Measurements from ENCODE around the gene MAT2B. TPM values are rescaled to one million over a fixed set of nuclear protein-coding genes. Genes with fewer than 3 reads are reported as not detected.

The MAT2B gene
- total and polyA plus RNA-seq, 9 of the 15 experiments (the other 6 are each of a cell fraction or from before 2014, with no cell fraction given) = 32.0 to 57.7 (median 43.6) TPM

DNA sequence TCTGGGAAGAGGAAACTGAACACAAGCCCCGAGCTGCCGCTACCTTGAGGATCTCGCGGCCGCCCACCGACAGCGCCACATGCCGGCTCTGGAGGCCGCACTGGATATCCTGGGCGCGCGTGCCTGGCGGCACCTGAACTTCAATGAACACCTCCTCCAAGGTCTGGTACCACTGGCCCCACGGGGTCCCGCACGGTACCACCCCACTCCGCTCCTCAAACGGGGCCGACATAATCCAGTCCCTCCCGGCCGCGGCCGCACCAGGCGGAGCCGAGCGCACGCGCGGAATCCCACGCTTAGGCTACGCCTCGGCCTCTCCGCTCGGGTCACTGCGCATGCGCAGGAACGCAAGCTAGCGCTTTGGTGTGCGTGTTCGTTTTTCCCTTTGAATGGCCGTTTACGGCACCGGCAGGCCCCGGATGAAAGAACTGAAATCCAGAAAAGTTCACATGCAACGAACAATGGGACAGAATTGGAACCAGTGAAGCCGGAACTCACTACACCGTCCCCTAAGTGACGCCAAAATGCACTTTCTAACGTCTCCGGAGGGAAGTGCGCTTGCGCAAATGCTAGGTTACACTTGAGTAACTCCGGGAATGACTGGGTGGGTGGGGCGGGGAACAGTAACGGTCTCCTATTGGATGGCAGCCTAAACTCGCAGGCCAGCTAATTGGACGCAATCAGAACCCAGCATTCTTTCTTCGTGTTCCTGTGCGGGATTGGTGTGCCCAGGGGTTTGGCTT lies 45.4 kb upstream of the MAT2B start, which contains the start of gene NUDCD2 (continued):
- 0 out of 2 replicates have a peak, but pooled peaks have one; percentile 18 for TF ChIP-seq TRIM28 (IDR thresholded peaks at IDR 0.05)
- TF ChIP-seq NBN (IDR thresholded peaks at IDR 0.05; ENCODE audit: low read depth) = no peak
- no peak for TF ChIP-seq NCOA2 (IDR thresholded peaks at IDR 0.05; ENCODE audit: partially characterized antibody in 2 of 2)
- TF ChIP-seq TBP (optimal IDR thresholded peaks at IDR 0.05; ENCODE audit: low read depth, low read length) = peak; percentile 71
- TF ChIP-seq, protein P1, sequence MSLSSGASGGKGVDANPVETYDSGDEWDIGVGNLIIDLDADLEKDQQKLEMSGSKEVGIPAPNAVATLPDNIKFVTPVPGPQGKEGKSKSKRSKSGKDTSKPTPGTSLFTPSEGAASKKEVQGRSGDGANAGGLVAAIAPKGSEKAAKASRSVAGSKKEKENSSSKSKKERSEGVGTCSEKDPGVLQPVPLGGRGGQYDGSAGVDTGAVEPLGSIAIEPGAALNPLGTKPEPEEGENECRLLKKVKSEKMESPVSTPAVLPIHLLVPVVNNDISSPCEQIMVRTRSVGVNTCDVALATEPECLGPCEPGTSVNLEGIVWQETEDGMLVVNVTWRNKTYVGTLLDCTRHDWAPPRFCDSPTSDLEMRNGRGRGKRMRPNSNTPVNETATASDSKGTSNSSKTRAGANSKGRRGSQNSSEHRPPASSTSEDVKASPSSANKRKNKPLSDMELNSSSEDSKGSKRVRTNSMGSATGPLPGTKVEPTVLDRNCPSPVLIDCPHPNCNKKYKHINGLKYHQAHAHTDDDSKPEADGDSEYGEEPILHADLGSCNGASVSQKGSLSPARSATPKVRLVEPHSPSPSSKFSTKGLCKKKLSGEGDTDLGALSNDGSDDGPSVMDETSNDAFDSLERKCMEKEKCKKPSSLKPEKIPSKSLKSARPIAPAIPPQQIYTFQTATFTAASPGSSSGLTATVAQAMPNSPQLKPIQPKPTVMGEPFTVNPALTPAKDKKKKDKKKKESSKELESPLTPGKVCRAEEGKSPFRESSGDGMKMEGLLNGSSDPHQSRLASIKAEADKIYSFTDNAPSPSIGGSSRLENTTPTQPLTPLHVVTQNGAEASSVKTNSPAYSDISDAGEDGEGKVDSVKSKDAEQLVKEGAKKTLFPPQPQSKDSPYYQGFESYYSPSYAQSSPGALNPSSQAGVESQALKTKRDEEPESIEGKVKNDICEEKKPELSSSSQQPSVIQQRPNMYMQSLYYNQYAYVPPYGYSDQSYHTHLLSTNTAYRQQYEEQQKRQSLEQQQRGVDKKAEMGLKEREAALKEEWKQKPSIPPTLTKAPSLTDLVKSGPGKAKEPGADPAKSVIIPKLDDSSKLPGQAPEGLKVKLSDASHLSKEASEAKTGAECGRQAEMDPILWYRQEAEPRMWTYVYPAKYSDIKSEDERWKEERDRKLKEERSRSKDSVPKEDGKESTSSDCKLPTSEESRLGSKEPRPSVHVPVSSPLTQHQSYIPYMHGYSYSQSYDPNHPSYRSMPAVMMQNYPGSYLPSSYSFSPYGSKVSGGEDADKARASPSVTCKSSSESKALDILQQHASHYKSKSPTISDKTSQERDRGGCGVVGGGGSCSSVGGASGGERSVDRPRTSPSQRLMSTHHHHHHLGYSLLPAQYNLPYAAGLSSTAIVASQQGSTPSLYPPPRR (CRISPR knock-in tag; IDR thresholded peaks at IDR 0.05; ENCODE audit: borderline replicate concordance) = no peak
- peak; percentile 71; the same call in 1 of the 2 replicates for TF ChIP-seq ZBTB17 (CRISPR knock-in tag; IDR thresholded peaks at IDR 0.05)
- 0 out of 2 replicates have a peak, but pooled peaks have one; percentile 39 for TF ChIP-seq ZNF583 (CRISPR knock-in tag; IDR thresholded peaks at IDR 0.05)
- peak; percentile 90 for TF ChIP-seq FOXP1 (CRISPR knock-in tag; IDR thresholded peaks at IDR 0.05)
- TF ChIP-seq, protein P2, sequence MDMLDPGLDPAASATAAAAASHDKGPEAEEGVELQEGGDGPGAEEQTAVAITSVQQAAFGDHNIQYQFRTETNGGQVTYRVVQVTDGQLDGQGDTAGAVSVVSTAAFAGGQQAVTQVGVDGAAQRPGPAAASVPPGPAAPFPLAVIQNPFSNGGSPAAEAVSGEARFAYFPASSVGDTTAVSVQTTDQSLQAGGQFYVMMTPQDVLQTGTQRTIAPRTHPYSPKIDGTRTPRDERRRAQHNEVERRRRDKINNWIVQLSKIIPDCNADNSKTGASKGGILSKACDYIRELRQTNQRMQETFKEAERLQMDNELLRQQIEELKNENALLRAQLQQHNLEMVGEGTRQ (CRISPR knock-in tag; IDR thresholded peaks at IDR 0.05) = 0 out of 2 replicates have a peak, but pooled peaks have one; percentile 12
- TF ChIP-seq FOXK1 (CRISPR knock-in tag; IDR thresholded peaks at IDR 0.05; ENCODE audit: borderline replicate concordance) = 0 out of 2 replicates have a peak, but pooled peaks have one; percentile 29
- TF ChIP-seq, protein P3, sequence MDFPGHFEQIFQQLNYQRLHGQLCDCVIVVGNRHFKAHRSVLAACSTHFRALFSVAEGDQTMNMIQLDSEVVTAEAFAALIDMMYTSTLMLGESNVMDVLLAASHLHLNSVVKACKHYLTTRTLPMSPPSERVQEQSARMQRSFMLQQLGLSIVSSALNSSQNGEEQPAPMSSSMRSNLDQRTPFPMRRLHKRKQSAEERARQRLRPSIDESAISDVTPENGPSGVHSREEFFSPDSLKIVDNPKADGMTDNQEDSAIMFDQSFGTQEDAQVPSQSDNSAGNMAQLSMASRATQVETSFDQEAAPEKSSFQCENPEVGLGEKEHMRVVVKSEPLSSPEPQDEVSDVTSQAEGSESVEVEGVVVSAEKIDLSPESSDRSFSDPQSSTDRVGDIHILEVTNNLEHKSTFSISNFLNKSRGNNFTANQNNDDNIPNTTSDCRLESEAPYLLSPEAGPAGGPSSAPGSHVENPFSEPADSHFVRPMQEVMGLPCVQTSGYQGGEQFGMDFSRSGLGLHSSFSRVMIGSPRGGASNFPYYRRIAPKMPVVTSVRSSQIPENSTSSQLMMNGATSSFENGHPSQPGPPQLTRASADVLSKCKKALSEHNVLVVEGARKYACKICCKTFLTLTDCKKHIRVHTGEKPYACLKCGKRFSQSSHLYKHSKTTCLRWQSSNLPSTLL (IDR thresholded peaks at IDR 0.05) = no peak
- peak; percentile 87 for TF ChIP-seq ZC3H4 (CRISPR knock-in tag; IDR thresholded peaks at IDR 0.05; ENCODE audit: borderline replicate concordance)
- TF ChIP-seq ZEB2 (IDR thresholded peaks at IDR 0.05) = no peak
- TF ChIP-seq FOS (IDR thresholded peaks at IDR 0.05; ENCODE audit: extremely low read depth, insufficient read length) = peak; percentile 84
- TF ChIP-seq, protein P4, sequence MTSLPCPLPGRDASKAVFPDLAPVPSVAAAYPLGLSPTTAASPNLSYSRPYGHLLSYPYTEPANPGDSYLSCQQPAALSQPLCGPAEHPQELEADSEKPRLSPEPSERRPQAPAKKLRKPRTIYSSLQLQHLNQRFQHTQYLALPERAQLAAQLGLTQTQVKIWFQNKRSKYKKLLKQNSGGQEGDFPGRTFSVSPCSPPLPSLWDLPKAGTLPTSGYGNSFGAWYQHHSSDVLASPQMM (CRISPR knock-in tag; IDR thresholded peaks at IDR 0.05) = no peak
- TF ChIP-seq TAF9B (IDR thresholded peaks at IDR 0.05; ENCODE audit: partially characterized antibody) = peak; percentile 77
- TF ChIP-seq ETV5 (CRISPR knock-in tag; IDR thresholded peaks at IDR 0.05; ENCODE audit: low read depth) = 0 out of 2 replicates have a peak, but pooled peaks have one; percentile 68
- 0 out of 2 replicates have a peak, but pooled peaks have one; percentile 33 for TF ChIP-seq ESRRA (IDR thresholded peaks at IDR 0.05; ENCODE audit: borderline replicate concordance, low read depth)
- peak; percentile 100 for TF ChIP-seq ZFX (CRISPR knock-in tag; IDR thresholded peaks at IDR 0.05)
- TF ChIP-seq TAF1 (IDR thresholded peaks at IDR 0.05; ENCODE audit: control insufficient read depth, extremely low read depth, insufficient read depth, low read length, severe bottlenecking) = peak; percentile 77

All from K562 (cell line).